Retinal pigment epithelial cell (primary cell): ENCODE measurements around the gene TAS1R2.

ENCODE experiments used
- DNase-seq: peaks from one replicate; pipeline ENCODE4 v3.0.0-alpha.2; 2010; ENCODE audit warnings: low read depth
- H3K4me3 ChIP-seq: 2 replicates; pipeline ENCODE4 v1.5.1; 2011; ENCODE audit warnings: mild to moderate bottlenecking, low read length, control low read depth, moderate library complexity
- CTCF ChIP-seq: conservative IDR thresholded peaks from 2 replicates; pipeline ENCODE4 v1.5.1; 2011; ENCODE audit warnings: low read depth, low read length, control low read depth, inconsistent platforms

Gene TAS1R2

GRCh38 chr1:18891426-18891780 is 31.9 kb upstream of the TAS1R2 start:
- H3K4me3 ChIP-seq: no peak overlapping the region
- no peak for DNase-seq
- no peak for TF ChIP-seq CTCF

GRCh38 chr1:18890706-18891425 is 31.4 kb upstream of the TAS1R2 start:
- no peak overlapping the region for H3K4me3 ChIP-seq
- DNase-seq: no peak
- TF ChIP-seq CTCF: no peak

GRCh38 chr1:18886003-18886335 is 26.5 kb upstream of the TAS1R2 start:
- no peak for TF ChIP-seq CTCF
- no peak overlapping the region for H3K4me3 ChIP-seq
- no peak for DNase-seq

GRCh38 chr1:18885311-18886002 is 26.0 kb upstream of the TAS1R2 start:
- TF ChIP-seq CTCF: no peak
- no peak for DNase-seq
- H3K4me3 ChIP-seq: no peak overlapping the region

GRCh38 chr1:18884727-18885126 is 25.3 kb upstream of the TAS1R2 start:
- TF ChIP-seq CTCF: no peak
- H3K4me3 ChIP-seq: no peak overlapping the region
- no peak for DNase-seq

GRCh38 chr1:18884419-18884717 is 24.9 kb upstream of the TAS1R2 start:
- no peak for TF ChIP-seq CTCF
- DNase-seq: no peak
- no peak overlapping the region for H3K4me3 ChIP-seq
